Heart right ventricle (tissue), 16 donors: ENCODE results near the gene GLOD4. TPM values are rescaled to one million over a fixed set of nuclear protein-coding genes. Genes with fewer than 3 reads are reported as not detected.

Experiments used
- ATAC-seq, 8 donors: fragments of 200-7000 bp; cut with Tn5 transposase; one replicate each; pipeline ENCODE4 v1.9.1; 2020; ENCODE audit warnings: mild to moderate bottlenecking in 8 of 8, moderate library complexity in 8 of 8, moderate number of reproducible peaks in 1 of 8
- DNase-seq, 2 donors: peaks; one replicate each; pipeline ENCODE4 v3.0.0-alpha.2; 2020
- H3K27ac ChIP-seq, 10 donors: fragments of 200-600 bp; sonication (generic) in 2 of 10; one replicate each; pipeline versions ENCODE4 v1.5.0 to v1.8.0; 2020 to 2022; ENCODE audit warnings: mild to moderate bottlenecking in 3 of 10
- H3K27me3 ChIP-seq, 7 donors: fragments of 200-600 bp; one replicate each; pipeline ENCODE4 v1.8.0; 2021 to 2022; ENCODE audit warnings: mild to moderate bottlenecking in 2 of 7
- H3K36me3 ChIP-seq, 9 donors: fragments of 200-600 bp; sonication (generic) in 1 of 9; one replicate each; pipeline versions ENCODE4 v1.5.0 to v1.8.0; 2020 to 2022; ENCODE audit warnings: mild to moderate bottlenecking in 2 of 9
- H3K4me1 ChIP-seq, 9 donors: fragments of 200-600 bp; sonication (generic) in 1 of 9; one replicate each; pipeline versions ENCODE4 v1.5.0 to v1.8.0; 2020 to 2022; ENCODE audit warnings: mild to moderate bottlenecking in 4 of 9
- H3K4me3 ChIP-seq, 10 donors: fragments of 200-600 bp; sonication (generic) in 2 of 10; one replicate each; pipeline versions ENCODE4 v1.5.0 to v1.8.0; 2020 to 2022; ENCODE audit warnings: mild to moderate bottlenecking in 7 of 10, moderate library complexity in 2 of 10
- H3K9me3 ChIP-seq, 11 donors: fragments of 200-600 bp in 10 of 11; sonication (generic) in 2 of 11; one replicate each; pipeline versions ENCODE4 v1.5.0 to v1.8.0; 2013 to 2022; ENCODE audit warnings: mild to moderate bottlenecking in 2 of 11, control low read depth in 1 of 11, moderate library complexity in 1 of 11
- WGBS, 2 donors: extraction: QIAGEN DNeasy Blood & Tissue Kit; methylation state at CpG; one replicate each; pipeline ENCODE4 v1.1.7; 2013; ENCODE audit warnings: inconsistent platforms in 1 of 2; 5-methylcytosine and 5-hydroxymethylcytosine counted together
- intact Hi-C, 10 donors: fragments of 100-400 bp; cut with DNase I; formaldehyde crosslinking; loops; one replicate each; pipeline versions ENCODE4 v1.11.1 to v1.14.2; 2022
- polyA plus RNA-seq, 2 donors: library from polyadenylated mRNA; stranded (reverse); fragments of 200-250 nt; gene quantifications; one replicate each; pipeline ENCODE4 v1.2.3, GENCODE V29; 2013
- total RNA-seq, 10 donors: library from RNA; stranded (reverse); fragmentation: NEBNext Ultra II Directional in 3 of 10; extraction: Animal tissue kit (Norgen Biotek cat#: 25700) in 3 of 10; gene quantifications; one replicate each; pipeline versions ENCODE4 v1.2.1 to v1.2.4, GENCODE V29; 2021 to 2023
- TF ChIP-seq, protein P1 (sequence below), 9 donors: fragments of 200-600 bp; sonication (generic) in 2 of 9; IDR thresholded peaks; one replicate each; pipeline versions ENCODE4 v1.5.0 to v1.8.0; 2021 to 2022; ENCODE audit warnings: antibody characterized with exemption in 9 of 9, mild to moderate bottlenecking in 5 of 9, moderate library complexity in 1 of 9
- donor health status: Arrhythmogenic right ventricular cardiomyopathy.
- donor health status: ischemic (EF 13 %, LVEDD 7.1; RV severe dilation, severe dysfunction).
- donor health status: healthy with polysubstance abuse.
- donor health status: DM: no; HTN: yes; CAD: no.
- donor health status: DM: no; HTN: no; CAD: no.
- donor health status: ischemic (EF 25% LVEDD 6.9; RV normal size, moderate dysfunction).
- donor health status: ischemic (EF 25% LVEDD 5.7; RV mildly dilated, moderate dysfunction).
- donor health status: healthy.
- donor health status: DM: yes; HTN: yes; CAD: no.
- donor health status: Ischemic cardiomyopathy.
- donor health status: ischemic (EF 35%, LVEDD 5.7; RV mildly dilated, moderate dysfunction).
- donor health status: nonischemic (EF 11% LVEDD 7.7; RV severe dilation, severe dysfunction).
- donor health status: DM: yes; HTN: yes; CAD: no.
- donor health status: PGD.
- donor health status: ischemic (EF 29% LVEDD 5.4; RV normal size, mild dysfunction).
- donor health status: nonischemic (EF 23%, LVEDD 6.1; RV moderate dilation, normal function).

Gene GLOD4
- total and polyA plus RNA-seq, 12 donors: 16.5 to 47.5 (median 27.6) TPM

DNA sequence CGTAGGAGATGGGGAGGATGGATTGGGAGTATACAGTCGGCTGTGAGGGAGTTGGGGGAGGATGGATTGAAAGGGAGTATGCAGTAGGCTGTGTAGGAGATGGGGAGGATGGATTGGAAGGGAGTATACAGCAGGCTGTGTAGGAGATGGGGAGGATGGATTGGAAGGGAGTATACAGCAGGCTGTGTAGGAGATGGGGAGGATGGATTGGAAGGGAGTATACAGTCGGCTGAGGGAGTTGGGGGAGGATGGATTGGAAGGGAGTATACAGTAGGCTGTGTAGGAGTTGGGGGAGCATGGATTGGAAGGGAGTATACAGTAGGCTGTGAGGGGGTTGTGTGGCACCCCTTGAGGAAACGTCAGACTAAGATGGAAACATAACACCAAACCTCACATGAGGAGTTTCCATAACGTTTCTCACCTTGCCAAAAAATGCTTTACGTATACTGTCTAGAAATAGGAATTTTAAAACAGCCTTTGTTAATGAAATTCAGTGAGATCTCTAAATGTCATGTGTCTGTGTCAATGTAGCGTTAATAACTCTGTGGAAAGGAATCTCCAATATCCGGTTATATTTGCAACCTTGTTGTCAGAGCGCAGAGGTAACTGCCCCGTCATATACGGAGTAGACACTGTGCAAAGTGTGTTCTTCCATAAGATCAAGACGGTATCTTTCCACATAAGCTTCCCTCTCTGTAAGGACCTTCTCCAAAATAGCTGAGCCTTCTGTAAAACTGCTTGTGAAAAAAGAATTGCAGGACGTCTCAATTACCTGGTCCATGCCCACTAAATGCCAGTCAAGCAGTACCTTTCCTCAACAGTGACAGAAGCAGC lies 61.2 kb downstream of the GLOD4 start:
- Histone ChIP-seq H3K36me3 (peaks cover 0 to 7% (median 0%) of the 10 kb centered on the region in 9 donors), H3K27ac (no peak overlapping the region), H3K9me3 (no peaks in the 10 kb centered on the region), H3K4me1 (peaks cover 0 to 12% (median 5%) of the 10 kb centered on the region in 9 donors), H3K4me3 (no peak overlapping the region), H3K27me3 (no peaks in the 10 kb centered on the region)
- 85 to 86% methylated on average over 13 of the region's 13 CpGs for WGBS, 2 donors
- TF ChIP-seq, protein P1, sequence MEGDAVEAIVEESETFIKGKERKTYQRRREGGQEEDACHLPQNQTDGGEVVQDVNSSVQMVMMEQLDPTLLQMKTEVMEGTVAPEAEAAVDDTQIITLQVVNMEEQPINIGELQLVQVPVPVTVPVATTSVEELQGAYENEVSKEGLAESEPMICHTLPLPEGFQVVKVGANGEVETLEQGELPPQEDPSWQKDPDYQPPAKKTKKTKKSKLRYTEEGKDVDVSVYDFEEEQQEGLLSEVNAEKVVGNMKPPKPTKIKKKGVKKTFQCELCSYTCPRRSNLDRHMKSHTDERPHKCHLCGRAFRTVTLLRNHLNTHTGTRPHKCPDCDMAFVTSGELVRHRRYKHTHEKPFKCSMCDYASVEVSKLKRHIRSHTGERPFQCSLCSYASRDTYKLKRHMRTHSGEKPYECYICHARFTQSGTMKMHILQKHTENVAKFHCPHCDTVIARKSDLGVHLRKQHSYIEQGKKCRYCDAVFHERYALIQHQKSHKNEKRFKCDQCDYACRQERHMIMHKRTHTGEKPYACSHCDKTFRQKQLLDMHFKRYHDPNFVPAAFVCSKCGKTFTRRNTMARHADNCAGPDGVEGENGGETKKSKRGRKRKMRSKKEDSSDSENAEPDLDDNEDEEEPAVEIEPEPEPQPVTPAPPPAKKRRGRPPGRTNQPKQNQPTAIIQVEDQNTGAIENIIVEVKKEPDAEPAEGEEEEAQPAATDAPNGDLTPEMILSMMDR (IDR thresholded peaks at IDR 0.05): no peak
- ATAC-seq: no peak
- no peak for DNase-seq
- intact Hi-C loops: no loop called here

- Histone ChIP-seq H3K4me1 (peaks cover 0 to 33% (median 20%) of the 10 kb centered on the region in 9 donors), H3K4me3 (no peak overlapping the region), H3K36me3 (peaks cover 0 to 7% (median 0%) of the 10 kb centered on the region in 9 donors), H3K27me3 (no peaks in the 10 kb centered on the region), H3K9me3 (no peaks in the 10 kb centered on the region), H3K27ac (no peak overlapping the region)
- ATAC-seq (no peak), DNase-seq (no peak)
- TF ChIP-seq, protein P1 (IDR thresholded peaks at IDR 0.05): no peak
- 93 to 96% methylated on average over 5 of the region's 5 CpGs for WGBS, 2 donors
- intact Hi-C loops: no loop called here
These were observed 64.0 kb downstream of the GLOD4 start for GRCh38 chr17:718075-718474.

Other genes starting within 250 kb of the GLOD4 start
- 10 to 100 TPM; 26.8 to 51.4 (median 41.3) TPM for gene VPS53, start 67.4 kb downstream of the GLOD4 start, total RNA-seq
- 10 to 100 TPM in 1 of 2 donors, 1 to 10 TPM in 1; 5.6 to 11.0 TPM for gene VPS53, start 67.4 kb downstream of the GLOD4 start, polyA plus RNA-seq
- 1 to 10 TPM; 1.3 to 4.5 (median 2.6) TPM for gene TLCD3A, start 49.7 kb downstream of the GLOD4 start, total RNA-seq
- gene TLCD3A, start 49.7 kb downstream of the GLOD4 start, polyA plus RNA-seq: 1 to 10 TPM; 1.1 to 3.0 TPM
- 10 to 100 TPM in 8 of 10 donors, 1 to 10 TPM in 2; 9.3 to 14.9 (median 11.3) TPM for gene GEMIN4, start 30.0 kb downstream of the GLOD4 start, total RNA-seq
- gene GEMIN4, start 30.0 kb downstream of the GLOD4 start, polyA plus RNA-seq: 1 to 10 TPM; 4.8 to 5.0 TPM
- gene MRM3, start 73 bp upstream of the GLOD4 start, total RNA-seq: 10 to 100 TPM; 16.0 to 23.7 (median 20.5) TPM
- 10 to 100 TPM; 11.6 to 20.8 TPM for gene MRM3, start 73 bp upstream of the GLOD4 start, polyA plus RNA-seq
- gene NXN, start 197.5 kb upstream of the GLOD4 start, total RNA-seq: 10 to 100 TPM; 11.6 to 24.4 (median 15.9) TPM
- 10 to 100 TPM in 1 of 2 donors, 1 to 10 TPM in 1; 9.9 to 20.8 TPM for gene NXN, start 197.5 kb upstream of the GLOD4 start, polyA plus RNA-seq
- gene TIMM22, start 214.8 kb upstream of the GLOD4 start, total RNA-seq: 10 to 100 TPM; 15.0 to 19.8 (median 18.5) TPM
- 10 to 100 TPM; 12.5 to 14.8 TPM for gene TIMM22, start 214.8 kb upstream of the GLOD4 start, polyA plus RNA-seq